SK-N-DZ (cell line): Measurements from ENCODE around the gene B3GNT9. TPM values are rescaled to one million over a fixed set of nuclear protein-coding genes. Genes with fewer than 3 reads are reported as not detected.

Source experiments
- DNase-seq: peaks from one replicate; pipeline ENCODE4 v3.0.0-alpha.2; 2015; ENCODE audit warnings: low spot score
- polyA plus RNA-seq, 2 experiments: library from polyadenylated mRNA; depleted of rRNA; stranded (reverse); fragments of >200 nt; gene quantifications; 2 replicates each; pipeline ENCODE4 v1.2.3, GENCODE V29; 2014

Gene B3GNT9
- 3.3 and 3.9 TPM in 2 replicates for polyA plus RNA-seq (2014; cell fraction: cytosol; rRNA removed)
- polyA plus RNA-seq (2014; cell fraction: nucleus; rRNA removed) = 2.7 and 4.0 TPM in 2 replicates

- DNase-seq = peak; percentile 74
Measured at GRCh38 chr16:67150833-67151396, at the start of gene B3GNT9. TSS of gene B3GNT9 (minus strand) at chr16:67150998. CDS start at chr16:67150485, 513 bp downstream.

GRCh38 chr16:67200491-67200890, 49.7 kb upstream of the B3GNT9 start:
- DNase-seq = no peak

- no peak for DNase-seq
Measured at GRCh38 chr16:67199808-67200198, 49.0 kb upstream of the B3GNT9 start.

GRCh38 chr16:67199011-67199807, 48.4 kb upstream of the B3GNT9 start, which contains the start of gene ELMO3:
TSS of gene ELMO3 (plus strand) at chr16:67199131. CDS start at chr16:67199327, 196 bp downstream.
- DNase-seq = no peak

GRCh38 chr16:67198238-67198734, 47.5 kb upstream of the B3GNT9 start:
- no peak for DNase-seq

- no peak for DNase-seq
Measured at GRCh38 chr16:67197704-67198103, 46.9 kb upstream of the B3GNT9 start.

- no peak for DNase-seq
Measured at GRCh38 chr16:67196881-67197280, 46.1 kb upstream of the B3GNT9 start.

- DNase-seq = no peak
Measured at GRCh38 chr16:67195676-67196075, 44.9 kb upstream of the B3GNT9 start.

- no peak for DNase-seq
Measured at GRCh38 chr16:67194260-67194659, 43.5 kb upstream of the B3GNT9 start.

GRCh38 chr16:67193536-67193935, 42.7 kb upstream of the B3GNT9 start:
- no peak for DNase-seq

- DNase-seq = no peak
Measured at GRCh38 chr16:67192781-67193361, 42.1 kb upstream of the B3GNT9 start.

GRCh38 chr16:67191995-67192681, 41.3 kb upstream of the B3GNT9 start, which contains the start of gene E2F4:
TSS of gene E2F4 (plus strand) at chr16:67192155. CDS start at chr16:67192228, 73 bp downstream.
- peak; percentile 87 for DNase-seq

- DNase-seq = no peak
Measured at GRCh38 chr16:67191411-67191994, 40.7 kb upstream of the B3GNT9 start.

- no peak for DNase-seq
Measured at GRCh38 chr16:67190448-67191399, 39.9 kb upstream of the B3GNT9 start.

- DNase-seq = peak; percentile 81
Measured at GRCh38 chr16:67190041-67190440, 39.2 kb upstream of the B3GNT9 start, which contains the start of gene EXOC3L1. TSS of gene EXOC3L1 (minus strand) at chr16:67190136. CDS start at chr16:67189676, 460 bp downstream.

- DNase-seq = no peak
Measured at GRCh38 chr16:67188798-67189197, 38.0 kb upstream of the B3GNT9 start.

GRCh38 chr16:67188323-67188722, 37.5 kb upstream of the B3GNT9 start:
- no peak for DNase-seq

- DNase-seq = no peak
Measured at GRCh38 chr16:67187175-67187890, 36.5 kb upstream of the B3GNT9 start.

- DNase-seq = no peak
Measured at GRCh38 chr16:67186550-67186950, 35.8 kb upstream of the B3GNT9 start.
